EH (cell line): Measurements from ENCODE around the gene ETFBKMT.
"Not testable (repeated sequence)": the region's sequence is repeated elsewhere in the genome, so short reads cannot be mapped to it uniquely, and the experiment has no call there.

Experiments
- DNase-seq: peaks from one replicate; pipeline ENCODE4 v3.0.0-alpha.2; 2015; ENCODE audit warnings: low read depth

ETFBKMT gene

DNA sequence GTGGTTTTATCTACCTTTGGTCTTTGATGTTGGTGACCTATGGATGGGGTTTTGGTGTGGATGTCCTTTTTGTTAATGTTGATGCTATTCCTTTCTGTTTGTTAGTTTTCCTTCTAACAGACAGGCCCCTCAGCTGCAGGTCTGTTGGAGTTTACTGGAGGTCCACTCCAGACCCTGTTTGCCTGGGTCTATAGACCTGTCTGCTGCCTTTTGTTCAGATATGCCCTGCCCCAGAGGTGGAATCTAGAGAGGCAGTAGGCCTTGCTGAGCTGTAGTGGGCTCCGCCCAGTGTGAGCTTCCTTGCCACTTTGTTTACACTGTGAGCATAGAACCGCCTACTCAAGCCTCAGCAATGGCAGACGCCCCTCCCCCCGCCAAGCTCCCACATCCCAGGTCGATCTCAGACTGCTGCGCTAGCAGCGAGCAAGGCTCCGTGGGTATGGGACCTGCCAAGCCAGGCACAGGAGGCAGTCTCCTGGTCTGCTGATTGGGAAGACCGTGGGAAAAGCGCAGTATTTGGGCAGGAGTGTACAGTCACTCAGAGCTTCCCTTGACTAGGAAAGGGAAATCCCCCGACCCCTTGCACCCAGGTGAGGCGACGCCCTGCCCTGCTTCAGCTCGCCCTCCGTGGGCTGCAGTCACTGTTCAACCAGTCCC, 59.2 kb downstream of the ETFBKMT start:
- DNase-seq: not testable (repeated sequence)

GRCh38 chr12:31722580-31722979, 63.1 kb downstream of the ETFBKMT start:
- DNase-seq: no peak
